Measurements from ENCODE around the gene PTPN3.

GRCh38 chr9:109335121-109335520 is 163.0 kb downstream of the PTPN3 start:
- TF ChIP-seq POLR2A (IDR thresholded peaks at IDR 0.05) (no peak), CTCF (IDR thresholded peaks at IDR 0.05) (no peak)
